Right cardiac atrium (tissue), 5 donors: ENCODE results near the gene ANO2. TPM values are rescaled to one million over a fixed set of nuclear protein-coding genes. Genes with fewer than 3 reads are reported as not detected.

Source experiments
- ATAC-seq, 2 donors: fragments of 200-7000 bp; cut with Tn5 transposase; one replicate each; pipeline versions ENCODE4 v1.8.0 to v1.9.1; 2020; ENCODE audit warnings: moderate library complexity in 2 of 2, mild to moderate bottlenecking in 1 of 2
- DNase-seq, 3 donors: peaks; one replicate each; pipeline ENCODE4 v3.0.0-alpha.2; 2020
- H3K27ac ChIP-seq: one replicate; pipeline ENCODE4 v1.5.1; 2013; ENCODE audit warnings: mild to moderate bottlenecking, low read length, control low read depth, moderate library complexity
- H3K27me3 ChIP-seq: one replicate; pipeline ENCODE4 v1.6.1; 2013; ENCODE audit not compliant: control insufficient read depth, insufficient read depth
- H3K4me1 ChIP-seq: one replicate; pipeline ENCODE4 v1.6.1; 2013; ENCODE audit warnings: low read length; ENCODE audit not compliant: control insufficient read depth, insufficient read depth
- H3K4me3 ChIP-seq: one replicate; pipeline ENCODE4 v1.5.1; 2013; ENCODE audit warnings: low read length, control low read depth
- H3K9me3 ChIP-seq: one replicate; pipeline ENCODE4 v1.6.1; 2013; ENCODE audit warnings: low read length; ENCODE audit not compliant: control insufficient read depth
- WGBS: extraction: QIAGEN DNeasy Blood & Tissue Kit; methylation state at CpG from one replicate; pipeline ENCODE4 v1.1.7; 2013; 5-methylcytosine and 5-hydroxymethylcytosine counted together
- intact Hi-C, 4 donors: fragments of 100-400 bp; cut with DNase I; formaldehyde crosslinking; loops; one replicate each; pipeline versions ENCODE4 v1.11.0 to v1.14.0; 2022 to 2023
- polyA plus RNA-seq: library from polyadenylated mRNA; stranded (reverse); fragments of 200-250 nt; gene quantifications from one replicate; pipeline ENCODE4 v1.2.3, GENCODE V29; 2013
- total RNA-seq, 4 donors: library from RNA; stranded (reverse); fragmentation: NEBNext Ultra II Directional; extraction: Animal tissue kit (Norgen Biotek cat#: 25700); gene quantifications; one replicate each; pipeline ENCODE4 v1.2.1, GENCODE V29; 2021
- donor health status: healthy with polysubstance abuse.
- donor health status: DM: no; HTN: yes; CAD: no.
- donor health status: DM: no; HTN: no; CAD: no.
- donor health status: DM: no; HTN: yes; CAD: no; lungs with severe emphysema.
- donor health status: DM: yes; HTN: yes; CAD: no.

The ANO2 gene
- total and polyA plus RNA-seq, 5 donors: 7.0 to 12.5 (median 10.9) TPM

DNA sequence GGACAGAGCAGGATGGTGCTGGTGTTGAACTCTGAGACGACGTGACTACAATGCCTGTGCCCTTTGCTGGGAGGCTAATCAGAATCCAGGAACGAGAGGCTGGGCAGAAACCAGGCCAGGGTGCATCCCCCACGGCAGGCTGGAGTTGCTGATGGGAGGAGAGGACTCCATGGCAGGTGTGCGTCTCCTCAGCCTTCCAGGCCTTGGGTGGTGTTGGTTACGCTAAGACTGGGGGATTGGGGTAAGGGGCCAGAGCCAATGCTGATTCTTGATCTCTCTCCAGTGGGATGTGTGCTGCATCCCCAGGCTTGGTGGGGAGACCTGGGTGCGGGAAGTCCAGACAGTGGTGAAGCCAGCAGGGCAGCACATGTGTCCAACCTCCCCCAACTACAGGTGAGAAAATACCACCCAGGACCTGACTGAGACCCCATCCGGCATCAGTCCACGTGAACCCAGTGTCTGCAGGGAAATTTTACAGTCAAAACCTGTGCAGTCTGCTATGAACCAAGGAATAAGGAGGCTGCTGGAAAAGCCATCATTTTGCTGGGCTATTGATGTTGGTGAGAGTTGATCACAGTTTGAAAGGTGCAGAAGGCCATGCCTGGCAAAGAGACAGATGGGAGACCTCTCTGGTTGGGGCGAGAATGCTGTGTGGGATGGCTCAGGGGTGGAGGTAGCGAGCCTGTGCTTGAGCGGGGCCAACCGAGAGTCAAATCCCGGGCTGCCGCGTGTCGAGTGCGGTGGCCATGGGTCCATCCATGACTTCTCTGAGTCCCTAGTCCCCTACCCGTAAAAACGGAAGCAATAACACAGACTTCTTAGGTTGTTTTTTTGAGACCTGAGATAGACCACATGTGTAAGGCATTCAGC is 423.4 kb downstream of the ANO2 start:
- DNase-seq (no peak), ATAC-seq (no peak)
- intact Hi-C loops: no loop called here
- Histone ChIP-seq H3K27ac (no peak overlapping the region), H3K9me3 (no peaks in the 10 kb centered on the region), H3K4me3 (no peak overlapping the region), H3K4me1 (no peaks in the 10 kb centered on the region), H3K27me3 (no peaks in the 10 kb centered on the region)
- WGBS: 93% methylated on average over 20 of the region's 20 CpGs

GRCh38 chr12:5520831-5521230 is 424.2 kb downstream of the ANO2 start:
- Histone ChIP-seq H3K27ac (no peak overlapping the region), H3K4me1 (no peaks in the 10 kb centered on the region), H3K27me3 (no peaks in the 10 kb centered on the region), H3K9me3 (no peaks in the 10 kb centered on the region), H3K4me3 (no peak overlapping the region)
- intact Hi-C loops: no loop called here
- DNase-seq: no peak
- ATAC-seq: no peak
- 96% methylated on average over 5 of the region's 5 CpGs for WGBS

DNA sequence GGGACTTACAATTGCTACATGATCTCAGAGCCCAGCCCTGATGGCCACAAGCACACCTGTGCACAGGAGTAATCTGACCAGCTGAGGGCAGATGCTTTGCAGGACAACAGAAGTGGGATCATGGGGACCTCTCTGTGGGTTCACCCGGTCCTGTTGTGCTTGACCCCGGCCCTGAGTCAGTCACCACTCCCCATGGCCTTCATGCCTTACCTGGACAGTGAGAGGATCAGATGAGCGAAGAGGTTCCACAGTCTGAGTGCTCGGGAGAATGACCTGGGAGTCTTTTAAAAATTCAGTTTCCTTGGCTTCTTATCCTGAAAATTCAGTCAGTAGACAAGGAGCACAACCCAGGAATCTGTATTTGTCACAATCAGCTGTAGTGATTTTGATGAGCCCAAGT is 425.0 kb downstream of the ANO2 start:
- ATAC-seq: no peak
- no peak overlapping the region for H3K27ac ChIP-seq
- intact Hi-C loops: no loop called here
- no peaks in the 10 kb centered on the region for H3K9me3 ChIP-seq
- H3K4me3 ChIP-seq: no peak overlapping the region
- 93% methylated on average over 4 of the region's 4 CpGs for WGBS
- H3K4me1 ChIP-seq: no peaks in the 10 kb centered on the region
- H3K27me3 ChIP-seq: no peaks in the 10 kb centered on the region
- DNase-seq: no peak

- intact Hi-C loops: no loop called here
- Histone ChIP-seq H3K9me3 (no peaks in the 10 kb centered on the region), H3K4me1 (no peaks in the 10 kb centered on the region), H3K27me3 (no peaks in the 10 kb centered on the region), H3K27ac (no peak overlapping the region), H3K4me3 (no peak overlapping the region)
- 87% methylated on average over 8 of the region's 8 CpGs for WGBS
- ATAC-seq: no peak
- DNase-seq: no peak
Observed at GRCh38 chr12:5518584-5519365, 426.3 kb downstream of the ANO2 start.

- Histone ChIP-seq H3K9me3 (no peaks in the 10 kb centered on the region), H3K27me3 (no peaks in the 10 kb centered on the region), H3K27ac (no peak overlapping the region), H3K4me3 (no peak overlapping the region), H3K4me1 (no peaks in the 10 kb centered on the region)
- DNase-seq (no peak), ATAC-seq (no peak)
- 92% methylated on average over 8 of the region's 8 CpGs for WGBS
- intact Hi-C loops: no loop called here
Observed at GRCh38 chr12:5516371-5517241, 428.5 kb downstream of the ANO2 start.

DNA sequence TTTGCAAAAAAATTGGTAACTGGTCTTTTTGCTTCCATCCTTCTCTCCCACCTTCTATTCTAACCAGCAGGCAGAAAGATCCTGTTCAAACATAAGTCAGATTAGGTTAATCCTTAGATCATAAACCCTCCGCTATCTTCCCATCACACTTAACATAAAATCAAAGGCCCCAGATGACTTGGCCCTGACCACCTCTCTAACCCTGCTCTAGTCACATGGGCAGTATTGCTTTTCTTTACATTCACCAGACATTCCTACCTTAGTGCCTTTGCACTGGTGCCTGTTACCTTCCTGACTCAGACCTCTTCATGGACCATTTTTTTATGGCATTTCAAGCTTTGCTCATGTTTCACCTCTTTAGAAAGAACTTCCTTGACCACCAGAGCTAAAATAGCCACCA is 429.6 kb downstream of the ANO2 start:
- Histone ChIP-seq H3K4me1 (no peaks in the 10 kb centered on the region), H3K27me3 (no peaks in the 10 kb centered on the region), H3K9me3 (no peaks in the 10 kb centered on the region), H3K27ac (no peak overlapping the region), H3K4me3 (no peak overlapping the region)
- ATAC-seq (no peak), DNase-seq (no peak)
- intact Hi-C loops: no loop called here
- 100% methylated on average over 1 of the region's 1 CpG for WGBS

DNA sequence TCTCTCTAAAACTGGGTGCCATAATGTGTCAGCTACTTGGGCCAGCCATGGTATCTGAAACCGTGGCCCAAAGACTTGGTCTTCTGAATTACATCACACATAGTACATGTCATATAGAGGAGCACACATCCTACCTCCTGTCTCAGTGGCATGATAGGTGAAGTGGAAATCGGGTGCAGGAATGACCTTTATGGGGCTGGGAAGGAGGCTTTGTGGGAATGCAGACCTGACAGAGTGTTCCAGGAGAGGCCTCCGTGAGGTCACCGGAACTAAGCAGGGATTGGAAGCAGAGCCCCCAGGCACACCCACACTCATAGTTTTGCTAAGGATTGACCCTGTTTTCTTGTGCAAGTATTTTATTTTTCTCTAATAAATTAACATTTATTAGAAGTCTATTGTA is 430.5 kb downstream of the ANO2 start:
- Histone ChIP-seq H3K9me3 (no peaks in the 10 kb centered on the region), H3K4me3 (no peak overlapping the region), H3K27me3 (no peaks in the 10 kb centered on the region), H3K4me1 (no peaks in the 10 kb centered on the region), H3K27ac (no peak overlapping the region)
- no peak for DNase-seq
- no peak for ATAC-seq
- WGBS: 95% methylated on average over 4 of the region's 4 CpGs
- intact Hi-C loops: no loop called here

DNA sequence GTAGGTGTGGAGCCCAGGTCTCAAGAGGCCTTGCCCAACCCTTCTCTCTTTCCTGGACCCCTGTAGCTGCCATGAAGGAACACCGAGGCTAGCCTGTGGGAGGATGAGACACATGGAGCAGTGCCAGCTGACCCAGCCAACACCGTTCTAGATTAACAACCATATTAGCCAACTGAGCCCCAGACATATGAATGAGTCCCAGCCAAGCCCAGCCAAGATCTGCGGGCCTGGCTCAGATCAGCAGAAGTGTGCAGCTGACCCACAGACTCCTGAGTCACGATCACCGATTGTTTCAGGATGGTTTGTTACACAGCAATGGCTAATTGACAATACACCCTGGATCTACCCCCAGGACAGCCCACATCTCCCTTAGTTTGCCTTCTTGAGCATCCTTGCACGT is 431.0 kb downstream of the ANO2 start:
- no peaks in the 10 kb centered on the region for H3K4me1 ChIP-seq
- WGBS: 73% methylated on average over 6 of the region's 6 CpGs
- H3K4me3 ChIP-seq: no peak overlapping the region
- intact Hi-C loops: no loop called here
- ATAC-seq: no peak
- no peak overlapping the region for H3K27ac ChIP-seq
- no peaks in the 10 kb centered on the region for H3K27me3 ChIP-seq
- DNase-seq: no peak
- H3K9me3 ChIP-seq: no peaks in the 10 kb centered on the region

DNA sequence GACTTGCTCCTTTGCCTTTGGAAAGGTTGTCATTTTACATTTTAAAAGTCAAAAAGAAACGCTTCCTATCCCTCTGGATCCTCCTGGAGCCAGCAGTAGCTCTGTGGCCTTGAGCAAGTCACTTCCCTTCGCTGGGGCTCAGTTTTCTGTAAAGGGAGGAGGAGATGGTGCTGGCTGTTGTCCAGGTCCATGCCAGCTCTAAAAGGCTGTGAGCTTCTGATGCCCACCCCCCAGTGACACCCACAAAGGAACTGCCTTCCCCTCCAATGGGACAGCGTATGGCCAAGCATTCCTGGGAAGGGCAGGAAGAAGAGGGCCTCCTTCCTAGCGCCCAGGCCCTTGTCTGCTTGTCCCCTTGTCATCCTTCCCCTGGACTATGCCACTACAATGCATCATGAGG is 431.7 kb downstream of the ANO2 start:
- DNase-seq (no peak), ATAC-seq (no peak)
- H3K9me3 ChIP-seq: no peaks in the 10 kb centered on the region
- intact Hi-C loops: no loop called here
- no peaks in the 10 kb centered on the region for H3K4me1 ChIP-seq
- no peaks in the 10 kb centered on the region for H3K27me3 ChIP-seq
- H3K4me3 ChIP-seq: no peak overlapping the region
- no peak overlapping the region for H3K27ac ChIP-seq
- WGBS: 94% methylated on average over 4 of the region's 4 CpGs
